Measurements from ENCODE around the gene ARRB2.

ARRB2 gene

GRCh38 chr17:4709794-4710692 is at the start of gene ARRB2:
ARRB2 (plus strand) TSS chr17:4710632; CDS start chr17:4710722, 90 bp downstream.
- peak within 1 kb of the TSS; percentile 97 for H3K4me2 ChIP-seq (ENCODE audit: low read length)
- H3K9me2 ChIP-seq (ENCODE audit: low read depth, low read length), result no peaks in the 10 kb centered on the region
- H3K4me3 ChIP-seq (ENCODE audit: low read depth, low read length, poor library complexity, severe bottlenecking), result peak within 1 kb of the TSS; percentile 82
- peaks cover 37% of the 10 kb centered on the region for H3K4me1 ChIP-seq (ENCODE audit: insufficient read depth, low read length, severe bottlenecking)
- no peaks in the 10 kb centered on the region for H3K79me2 ChIP-seq (ENCODE audit: insufficient read depth, low read length)
- H3F3A ChIP-seq (ENCODE audit: insufficient read depth, low read length), result no peaks in the 10 kb centered on the region
- no peaks in the 10 kb centered on the region for H3K27me3 ChIP-seq (ENCODE audit: insufficient read depth, low read length)
- H2AFZ ChIP-seq (ENCODE audit: low read length), result no peak within 1 kb of the TSS
- no peaks in the 10 kb centered on the region for H4K20me1 ChIP-seq (ENCODE audit: insufficient read depth, low read length)
- peak within 1 kb of the TSS; percentile 80 for H3K27ac ChIP-seq (ENCODE audit: low read depth, low read length, poor library complexity, severe bottlenecking)
- H3K36me3 ChIP-seq (ENCODE audit: insufficient read depth, low read length), result no peaks in the 10 kb centered on the region
- TF ChIP-seq EZH2 (IDR thresholded peaks at IDR 0.05; ENCODE audit: borderline replicate concordance, low read length), result no peak
- TF ChIP-seq CTCF (IDR thresholded peaks at IDR 0.05; ENCODE audit: low read length), result peak; percentile 61; the same call in 1 of the 2 replicates
- no peaks in the 10 kb centered on the region for H3K9me3 ChIP-seq (ENCODE audit: low read length)
- peak within 1 kb of the TSS; percentile 77 for H3K9ac ChIP-seq (ENCODE audit: low read length)

- TF ChIP-seq EZH2 (IDR thresholded peaks at IDR 0.05; ENCODE audit: borderline replicate concordance, low read length) (no peak), CTCF (IDR thresholded peaks at IDR 0.05; ENCODE audit: low read length) (no peak)
- no peak overlapping the region for H3K9ac ChIP-seq (ENCODE audit: low read length)
- no peak overlapping the region for H3K4me3 ChIP-seq (ENCODE audit: low read depth, low read length, poor library complexity, severe bottlenecking)
- no peaks in the 10 kb centered on the region for H4K20me1 ChIP-seq (ENCODE audit: insufficient read depth, low read length)
- H3K4me1 ChIP-seq (ENCODE audit: insufficient read depth, low read length, severe bottlenecking), result no peaks in the 10 kb centered on the region
- H3K27ac ChIP-seq (ENCODE audit: low read depth, low read length, poor library complexity, severe bottlenecking), result no peak overlapping the region
- no peaks in the 10 kb centered on the region for H3K9me3 ChIP-seq (ENCODE audit: low read length)
- no peaks in the 10 kb centered on the region for H3K79me2 ChIP-seq (ENCODE audit: insufficient read depth, low read length)
- H2AFZ ChIP-seq (ENCODE audit: low read length), result no peak overlapping the region
- H3K9me2 ChIP-seq (ENCODE audit: low read depth, low read length), result no peaks in the 10 kb centered on the region
- no peak overlapping the region for H3K4me2 ChIP-seq (ENCODE audit: low read length)
- no peaks in the 10 kb centered on the region for H3F3A ChIP-seq (ENCODE audit: insufficient read depth, low read length)
- H3K36me3 ChIP-seq (ENCODE audit: insufficient read depth, low read length), result no peaks in the 10 kb centered on the region
- no peaks in the 10 kb centered on the region for H3K27me3 ChIP-seq (ENCODE audit: insufficient read depth, low read length)
Measured at GRCh38 chr17:4663711-4664110, 46.7 kb upstream of the ARRB2 start.

- Histone ChIP-seq H3K9me2 (ENCODE audit: low read depth, low read length) (no peaks in the 10 kb centered on the region), H3F3A (ENCODE audit: insufficient read depth, low read length) (no peaks in the 10 kb centered on the region), H2AFZ (ENCODE audit: low read length) (no peak overlapping the region), H3K4me1 (ENCODE audit: insufficient read depth, low read length, severe bottlenecking) (no peaks in the 10 kb centered on the region), H3K27me3 (ENCODE audit: insufficient read depth, low read length) (no peaks in the 10 kb centered on the region), H3K36me3 (ENCODE audit: insufficient read depth, low read length) (no peaks in the 10 kb centered on the region; the same call in 1 of the 2 replicates), H4K20me1 (ENCODE audit: insufficient read depth, low read length) (no peaks in the 10 kb centered on the region), H3K9me3 (ENCODE audit: low read length) (no peaks in the 10 kb centered on the region), H3K79me2 (ENCODE audit: insufficient read depth, low read length) (no peaks in the 10 kb centered on the region), H3K27ac (ENCODE audit: low read depth, low read length, poor library complexity, severe bottlenecking) (no peak overlapping the region), H3K4me3 (ENCODE audit: low read depth, low read length, poor library complexity, severe bottlenecking) (no peak overlapping the region), H3K4me2 (ENCODE audit: low read length) (no peak overlapping the region), H3K9ac (ENCODE audit: low read length) (no peak overlapping the region)
- no peak for TF ChIP-seq EZH2 (IDR thresholded peaks at IDR 0.05; ENCODE audit: borderline replicate concordance, low read length)
- no peak for TF ChIP-seq CTCF (IDR thresholded peaks at IDR 0.05; ENCODE audit: low read length)
Measured at GRCh38 chr17:4664230-4664629, 46.2 kb upstream of the ARRB2 start.

Data from OCI-LY1 (cell line).